GM18520 (cell line): Measurements from ENCODE around the gene UTP25.
"Not testable (repeated sequence)": the region's sequence is repeated elsewhere in the genome, so short reads cannot be mapped to it uniquely, and the experiment has no call there.

Experiments
- ATAC-seq: cut with Tn5 transposase; IDR thresholded peaks from one replicate; pipeline ENCODE4 v1.9.1; 2021; ENCODE audit not compliant: unreplicated experiment

UTP25 gene, protein sequence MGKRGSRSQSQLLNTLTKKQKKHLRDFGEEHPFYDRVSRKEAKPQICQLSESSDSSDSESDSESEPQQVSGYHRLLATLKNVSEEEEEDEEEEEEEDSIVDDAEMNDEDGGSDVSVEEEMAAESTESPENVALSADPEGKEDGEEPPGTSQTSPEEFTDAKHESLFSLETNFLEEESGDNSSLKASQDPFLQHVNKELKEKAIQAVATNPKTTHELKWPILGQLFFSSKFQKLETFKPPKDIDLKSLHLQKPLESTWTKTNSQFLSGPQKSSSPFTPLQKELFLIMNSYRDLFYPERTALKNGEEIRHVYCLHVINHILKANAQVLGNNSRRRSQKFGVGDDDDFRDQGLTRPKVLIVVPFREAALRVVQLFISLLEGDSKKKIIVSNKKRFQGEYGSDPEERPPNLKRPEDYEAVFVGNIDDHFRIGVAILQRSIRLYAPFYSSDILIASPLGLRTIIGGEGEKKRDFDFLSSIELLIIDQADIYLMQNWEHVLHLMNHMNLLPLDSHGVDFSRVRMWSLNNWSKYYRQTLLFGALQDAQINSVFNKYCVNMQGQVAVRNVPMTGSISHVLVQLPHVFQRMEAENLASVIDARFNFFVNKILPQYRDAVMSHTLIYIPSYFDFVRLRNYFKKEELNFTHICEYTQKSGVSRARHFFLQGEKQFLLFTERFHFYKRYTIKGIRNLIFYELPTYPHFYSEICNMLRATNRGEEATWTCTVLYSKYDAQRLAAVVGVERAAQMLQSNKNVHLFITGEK

GRCh38 chr1:209827384-209828262 lies at the start of gene UTP25:
Gene UTP25, plus strand, starts transcription at chr1:209827972. Its CDS starts 92 bp downstream, at chr1:209828064.
- peak; percentile 82 for ATAC-seq

- no peak for ATAC-seq
These were observed 49.7 kb upstream of the UTP25 start for GRCh38 chr1:209778102-209778501.

GRCh38 chr1:209780268-209780667 lies 47.5 kb upstream of the UTP25 start:
- ATAC-seq, result no peak

- ATAC-seq, result no peak
These were observed 44.4 kb upstream of the UTP25 start for GRCh38 chr1:209783386-209783785.

DNA sequence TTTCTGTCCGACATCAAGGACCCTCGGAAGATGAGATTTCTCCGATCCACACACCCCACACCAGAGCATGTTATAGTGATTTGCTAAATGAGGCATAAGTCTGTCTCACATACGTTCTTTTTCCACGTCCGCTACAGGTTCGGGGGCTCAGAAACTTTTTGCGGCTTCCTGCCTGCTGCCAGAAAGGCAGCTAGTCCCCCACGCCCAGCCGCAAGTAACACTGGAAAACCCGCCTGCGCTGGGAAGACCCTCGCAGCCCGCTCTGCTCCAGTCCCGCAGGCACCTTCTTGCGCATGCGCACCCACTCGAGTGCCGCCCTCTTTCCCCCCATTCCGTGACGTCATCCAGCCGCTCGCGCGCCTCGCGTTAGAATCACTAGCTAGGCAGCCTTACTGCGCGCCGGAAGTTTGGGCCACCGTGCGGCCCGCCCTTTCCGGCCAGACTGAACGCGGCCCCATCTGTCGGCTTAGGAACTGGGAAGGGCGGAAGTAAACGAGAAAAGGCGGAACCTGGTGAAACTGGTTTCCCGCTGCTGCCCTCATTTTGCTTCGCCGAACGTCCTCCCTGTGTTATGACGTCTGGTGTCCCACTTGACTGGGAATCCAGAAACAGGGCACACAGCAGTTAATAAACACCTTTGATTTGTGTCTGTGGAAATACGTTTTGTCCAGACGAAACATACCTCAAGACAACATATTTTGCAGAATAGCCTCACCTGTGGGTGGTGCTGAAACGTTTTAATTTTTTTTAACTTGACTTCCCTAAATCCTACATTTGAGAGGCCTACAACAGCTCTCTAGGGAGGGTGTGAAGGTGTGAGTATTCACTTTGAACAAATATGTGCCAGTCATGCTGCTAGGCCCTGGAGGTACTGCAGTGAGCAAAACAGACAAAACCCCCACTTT lies 43.3 kb upstream of the UTP25 start, which contains the start of gene C1orf74:
TSS of gene C1orf74 (minus strand) at position 295 of the 905 bp plus-strand sequence. CDS start 925 bp downstream, outside the sequence.
- ATAC-seq, result peak; percentile 94

- ATAC-seq, result no peak
These were observed 42.2 kb upstream of the UTP25 start for GRCh38 chr1:209785592-209785991.

GRCh38 chr1:209786146-209786545 lies 41.6 kb upstream of the UTP25 start:
- ATAC-seq, result no peak

DNA sequence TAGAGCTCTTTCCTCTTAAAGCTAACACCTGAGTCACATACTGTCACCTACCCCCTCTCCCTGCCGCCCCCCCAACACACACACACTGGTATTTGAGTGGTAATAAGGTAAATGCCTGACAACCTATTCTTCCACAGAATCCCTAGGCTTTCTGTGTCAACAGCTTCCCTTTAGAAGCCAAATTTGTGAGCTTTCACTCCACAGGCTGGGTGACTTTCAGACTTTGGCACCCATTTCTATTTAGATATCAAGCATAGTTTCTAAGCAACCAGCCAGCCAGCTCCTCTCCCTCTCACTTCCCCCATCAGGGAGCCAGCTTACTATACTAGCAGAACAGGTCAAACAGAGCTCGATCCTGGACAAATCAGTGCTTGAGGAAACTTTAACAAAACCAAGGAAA lies 40.2 kb upstream of the UTP25 start:
- ATAC-seq, result no peak

GRCh38 chr1:209789245-209789644 lies 38.5 kb upstream of the UTP25 start:
- ATAC-seq, result no peak

DNA sequence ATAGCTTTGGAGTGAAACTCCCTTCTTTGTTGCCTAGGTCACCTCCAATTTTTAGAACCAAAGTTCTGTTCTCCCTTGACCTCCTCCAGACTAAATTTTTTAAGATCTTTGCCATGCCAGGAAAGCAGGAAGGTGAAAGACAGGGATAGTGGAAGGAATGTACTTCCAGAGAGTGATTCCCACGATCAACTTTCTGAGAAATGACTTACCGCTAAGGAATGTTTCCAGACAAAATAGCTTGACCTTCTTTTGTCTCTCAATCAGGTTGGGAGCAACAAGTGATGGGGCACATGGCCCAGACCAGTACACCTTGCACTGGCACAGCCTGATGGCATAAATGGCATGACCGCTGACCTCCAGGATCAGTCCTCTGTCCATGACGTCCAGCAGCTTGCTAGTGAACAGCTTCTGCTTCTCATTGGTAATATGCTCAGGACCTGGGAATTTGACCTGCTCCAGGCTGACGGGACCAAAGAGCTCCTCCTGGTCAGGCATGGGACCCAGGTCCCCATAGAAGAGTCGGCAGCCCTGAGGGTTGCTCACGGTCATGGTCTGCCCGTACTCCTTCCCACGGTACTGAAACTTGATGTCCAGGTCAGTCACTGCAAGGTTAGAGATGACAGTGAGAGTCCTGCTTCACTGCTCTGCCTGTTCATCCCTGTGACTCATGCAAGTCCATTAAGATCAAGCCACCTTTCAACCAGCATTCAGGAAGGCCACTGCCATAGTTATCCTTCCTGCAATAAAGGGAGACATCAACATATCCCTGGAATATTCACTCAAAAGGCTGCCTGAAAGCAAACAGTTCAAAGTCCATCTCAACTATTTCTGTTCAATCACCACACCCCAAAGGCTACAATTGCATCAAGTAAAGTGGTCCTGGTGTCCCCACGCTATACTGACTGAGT lies 37.2 kb upstream of the UTP25 start:
- no peak for ATAC-seq

DNA sequence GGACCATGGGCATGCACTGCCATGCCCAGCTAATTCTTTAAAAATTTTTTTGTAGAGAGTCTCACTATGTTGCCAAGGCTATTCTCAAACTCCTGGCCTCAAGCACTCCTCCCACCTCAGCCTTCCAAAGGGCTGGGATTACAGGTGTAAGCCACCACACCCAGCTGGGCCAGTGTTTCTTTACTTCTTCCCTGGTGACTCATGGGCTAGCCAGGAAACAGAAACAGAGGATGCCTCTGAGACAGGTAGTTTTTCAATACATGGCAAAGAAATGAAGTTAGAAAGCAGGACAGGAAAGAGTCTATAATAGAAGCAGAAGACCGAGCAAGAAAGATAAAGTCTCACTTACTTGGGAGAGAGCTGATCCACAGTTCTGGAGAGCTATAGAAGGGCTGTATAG lies 35.9 kb upstream of the UTP25 start:
- ATAC-seq, result no peak

DNA sequence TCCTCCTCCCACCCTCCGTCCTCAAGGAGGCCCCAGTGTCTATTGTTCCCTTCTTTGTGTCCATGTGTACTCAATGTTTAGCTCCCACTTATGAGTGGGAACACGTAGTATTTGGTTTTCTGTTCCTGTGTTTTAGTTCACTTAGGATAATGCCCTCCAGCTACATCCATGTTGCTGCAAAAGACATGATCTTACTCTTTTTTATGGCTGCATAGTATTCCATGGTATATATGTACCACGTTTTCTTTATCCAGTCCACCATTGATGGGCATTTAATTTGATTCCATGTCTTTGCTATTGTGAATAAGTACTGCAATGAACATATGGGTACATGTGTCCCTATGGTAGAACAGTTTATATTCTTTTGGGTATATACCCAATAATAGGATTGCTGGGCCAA lies 34.1 kb upstream of the UTP25 start:
- ATAC-seq, result not testable (repeated sequence)

DNA sequence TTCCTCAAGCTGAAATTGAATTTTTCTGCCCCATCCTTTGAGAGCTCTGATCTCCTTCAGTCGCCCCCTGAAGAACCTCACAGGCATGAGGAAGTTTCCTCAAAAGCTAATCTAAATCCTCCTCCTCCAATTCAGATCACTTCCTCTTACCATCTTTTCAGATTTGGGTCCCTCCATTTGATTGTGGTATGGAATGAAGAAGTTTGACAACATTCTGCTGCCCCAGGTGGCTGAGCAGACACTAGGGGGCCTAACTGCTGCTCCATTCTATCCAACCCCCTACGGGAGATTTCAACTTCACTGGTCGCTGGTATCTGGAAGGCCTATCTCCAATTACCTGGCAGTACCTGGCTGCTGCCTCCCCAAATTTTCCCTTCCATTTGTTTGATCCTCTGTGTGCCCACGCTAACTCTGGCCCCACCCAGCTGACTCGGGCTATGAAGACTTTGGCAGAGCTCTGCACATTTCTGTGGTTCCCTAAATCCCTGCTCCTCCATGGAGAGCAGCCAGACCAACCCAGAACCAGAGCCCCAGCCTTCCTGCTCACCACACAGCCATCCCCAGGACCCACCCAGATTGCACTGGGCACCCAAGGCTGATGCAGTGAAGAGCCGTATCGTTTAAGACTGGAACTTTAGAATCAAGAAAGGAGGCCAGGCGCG lies 29.7 kb upstream of the UTP25 start:
- ATAC-seq, result no peak

DNA sequence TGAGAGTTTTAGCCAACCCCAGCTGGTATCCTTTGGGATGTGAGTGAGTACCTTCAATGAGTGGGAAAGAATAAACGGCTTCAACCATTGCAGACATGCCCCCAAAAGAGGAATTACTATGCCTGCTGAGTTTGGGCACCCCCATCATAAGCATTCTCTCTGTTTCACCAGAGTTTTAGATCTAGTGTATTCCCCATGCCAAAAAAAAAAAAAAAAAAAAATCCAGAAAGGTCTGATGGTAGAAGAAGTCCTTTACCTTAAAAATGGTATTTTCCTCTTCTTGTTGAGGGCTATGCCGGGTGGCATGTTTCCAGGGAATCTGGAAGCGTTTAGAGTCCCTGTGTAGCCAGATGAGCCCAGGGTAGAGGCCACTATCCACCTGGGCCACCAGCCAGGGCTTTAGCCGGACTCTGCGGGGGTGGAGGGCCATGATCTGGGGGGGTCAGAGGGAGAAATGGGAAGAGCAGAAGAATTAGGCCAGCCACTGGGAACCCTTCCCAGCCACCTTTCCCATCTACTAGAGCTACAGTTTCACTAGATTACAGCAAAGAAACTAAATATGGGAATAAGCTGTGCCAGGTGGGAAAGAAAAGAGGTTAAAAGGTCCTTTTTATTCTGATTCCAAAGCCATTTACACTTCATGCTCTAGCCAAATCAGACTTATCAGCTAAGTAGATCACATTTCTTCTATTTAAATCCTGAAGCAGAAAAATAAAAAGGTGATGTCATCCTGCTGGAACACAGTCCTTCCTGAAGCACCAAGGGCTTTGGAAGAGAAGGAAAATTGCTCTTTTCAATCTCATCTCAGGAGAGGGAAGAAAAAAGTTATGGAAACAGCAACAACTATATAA lies 26.6 kb upstream of the UTP25 start:
- no peak for ATAC-seq

GRCh38 chr1:209802117-209802779 lies 25.5 kb upstream of the UTP25 start:
- no peak for ATAC-seq

- ATAC-seq, result no peak
These were observed 25.0 kb upstream of the UTP25 start for GRCh38 chr1:209802780-209803152.

DNA sequence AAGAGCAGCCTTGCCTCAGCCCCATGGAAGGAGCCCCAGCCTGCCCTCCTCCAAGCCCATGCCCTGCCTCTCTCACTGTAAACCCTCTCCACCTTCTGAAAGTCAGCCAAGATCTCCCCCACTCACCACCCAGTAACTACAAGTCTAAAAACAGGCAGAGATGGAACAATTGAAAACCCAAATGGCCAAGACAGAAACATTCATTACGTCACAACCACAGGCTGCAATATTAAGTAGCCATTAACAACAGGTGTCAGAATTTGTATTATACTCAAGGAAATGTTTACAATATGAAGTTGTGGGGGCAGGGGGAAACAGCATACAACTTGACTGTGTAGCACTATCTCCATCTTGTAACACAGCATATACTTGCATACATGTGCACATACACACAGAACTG lies 24.2 kb upstream of the UTP25 start:
- ATAC-seq, result no peak
